NOMO-1 treated with dmso at 0.1 percent for 144 hours (cell line): ENCODE measurements around the gene SLC9A9.

Source experiments
- DNase-seq: peaks from one replicate; lab custom pipeline; 2025; ENCODE audit not compliant: unreplicated experiment; lab: John Stamatoyannopoulos, UW

The SLC9A9 gene

GRCh38 chr3:143573610-143574303 lies 274.5 kb downstream of the SLC9A9 start:
- no peak for DNase-seq

GRCh38 chr3:143571548-143571947 lies 276.7 kb downstream of the SLC9A9 start:
- DNase-seq = peak; percentile 26

GRCh38 chr3:143567823-143568222 lies 280.4 kb downstream of the SLC9A9 start:
- DNase-seq = no peak

- peak; percentile 58 for DNase-seq
These were observed 282.3 kb downstream of the SLC9A9 start for GRCh38 chr3:143565951-143566350.

GRCh38 chr3:143563786-143564185 lies 284.5 kb downstream of the SLC9A9 start:
- DNase-seq = no peak

- DNase-seq = no peak
These were observed 285.5 kb downstream of the SLC9A9 start for GRCh38 chr3:143562789-143563188.

GRCh38 chr3:143559296-143559695 lies 289.0 kb downstream of the SLC9A9 start:
- no peak for DNase-seq

GRCh38 chr3:143552851-143553250 lies 295.4 kb downstream of the SLC9A9 start:
- DNase-seq = no peak

GRCh38 chr3:143551761-143552160 lies 296.5 kb downstream of the SLC9A9 start:
- peak; percentile 56 for DNase-seq

GRCh38 chr3:143548861-143549497 lies 299.3 kb downstream of the SLC9A9 start:
- DNase-seq = no peak

- no peak for DNase-seq
These were observed 299.9 kb downstream of the SLC9A9 start for GRCh38 chr3:143548393-143548792.

GRCh38 chr3:143538577-143538981 lies 309.7 kb downstream of the SLC9A9 start:
- no peak for DNase-seq

- no peak for DNase-seq
These were observed 310.2 kb downstream of the SLC9A9 start for GRCh38 chr3:143538061-143538460.

- DNase-seq = no peak
These were observed 311.3 kb downstream of the SLC9A9 start for GRCh38 chr3:143536817-143537535.

GRCh38 chr3:143535994-143536784 lies 312.1 kb downstream of the SLC9A9 start:
- no peak for DNase-seq

- no peak for DNase-seq
These were observed 314.9 kb downstream of the SLC9A9 start for GRCh38 chr3:143533391-143533790.

- no peak for DNase-seq
These were observed 316.2 kb downstream of the SLC9A9 start for GRCh38 chr3:143532091-143532490.

- DNase-seq = no peak
These were observed 317.2 kb downstream of the SLC9A9 start for GRCh38 chr3:143531101-143531500.

- no peak for DNase-seq
These were observed 318.5 kb downstream of the SLC9A9 start for GRCh38 chr3:143529798-143530197.

- no peak for DNase-seq
These were observed 319.2 kb downstream of the SLC9A9 start for GRCh38 chr3:143529018-143529478.

- no peak for DNase-seq
These were observed 322.2 kb downstream of the SLC9A9 start for GRCh38 chr3:143526011-143526545.
